ENCODE results near the gene ZBTB7C.

The ZBTB7C gene

DNA sequence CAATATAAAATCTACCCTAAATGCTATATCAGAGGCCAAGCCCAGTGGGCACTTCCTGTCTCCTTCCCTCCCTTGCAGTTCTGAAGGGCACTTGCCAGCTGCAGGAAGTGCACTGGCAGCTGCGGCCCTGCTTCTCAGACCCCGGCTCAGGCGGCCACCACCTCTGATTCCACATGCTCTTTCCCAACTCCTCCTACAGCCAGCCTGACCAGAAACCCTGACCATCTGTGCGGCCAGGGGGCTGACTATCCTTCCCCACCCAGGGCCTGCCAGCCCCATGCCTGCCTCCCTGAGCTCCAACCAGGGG is 88.6 kb downstream of the ZBTB7C start:
- no peak for DNase-seq

DNA sequence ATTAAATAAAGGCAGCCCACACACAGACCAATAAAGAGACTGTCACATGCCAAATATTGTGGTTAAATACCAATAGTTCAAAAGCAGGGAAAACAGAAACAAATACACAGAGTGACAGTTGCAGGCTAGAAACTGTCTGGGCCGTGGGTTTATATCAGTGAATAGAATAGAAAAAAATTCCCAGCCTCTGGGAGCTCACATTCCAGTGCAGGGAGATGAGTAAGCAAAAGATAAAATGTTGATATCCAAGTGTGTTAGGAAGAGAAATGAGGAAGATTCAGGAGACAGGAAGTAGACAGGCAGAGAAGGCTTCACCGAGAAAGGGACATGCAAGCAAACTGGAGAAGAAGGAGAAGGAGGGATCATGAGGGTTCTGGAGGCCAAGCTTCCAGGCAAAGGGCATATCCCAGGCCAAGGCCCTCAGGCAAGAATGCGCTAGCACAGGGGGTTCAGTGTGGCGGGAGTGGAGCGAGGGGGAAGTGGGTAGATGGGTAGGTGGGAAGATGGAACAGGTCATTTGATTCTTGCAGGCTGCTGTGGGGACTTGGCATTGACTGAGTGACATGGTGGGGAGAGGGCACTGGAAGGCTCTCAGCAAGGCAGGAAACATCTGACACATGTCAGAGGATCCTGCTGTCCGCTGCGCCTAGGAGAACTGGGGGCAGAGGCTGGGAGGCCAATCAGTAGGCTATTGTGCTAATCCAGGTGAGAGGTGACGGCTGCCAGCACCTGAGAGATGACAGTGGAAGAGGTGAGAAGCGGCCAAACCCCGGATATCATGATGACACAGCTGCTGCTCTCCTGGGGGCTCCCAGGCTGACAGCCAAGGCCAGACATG is 89.2 kb downstream of the ZBTB7C start:
- peak; percentile 58 for DNase-seq

DNA sequence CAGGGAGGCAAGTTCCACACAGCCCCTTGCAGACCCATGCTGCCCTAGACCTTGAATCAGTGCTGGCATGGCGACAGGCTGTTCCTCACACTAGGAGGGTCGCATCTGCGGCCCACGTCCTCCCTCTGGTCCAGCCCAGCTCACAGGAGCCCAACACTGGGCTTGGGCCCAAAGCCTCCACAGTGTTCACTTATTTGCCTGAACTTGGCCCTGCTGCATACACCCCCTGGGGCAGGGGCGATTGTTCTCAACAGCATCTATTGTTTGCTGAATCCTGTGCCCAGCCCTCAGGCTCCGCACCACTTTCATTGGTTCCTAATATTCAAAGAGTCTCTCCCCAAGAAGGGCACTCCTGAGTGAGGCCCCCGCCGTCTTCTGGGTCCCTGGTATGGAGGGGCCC is 90.7 kb downstream of the ZBTB7C start:
- DNase-seq = no peak

DNA sequence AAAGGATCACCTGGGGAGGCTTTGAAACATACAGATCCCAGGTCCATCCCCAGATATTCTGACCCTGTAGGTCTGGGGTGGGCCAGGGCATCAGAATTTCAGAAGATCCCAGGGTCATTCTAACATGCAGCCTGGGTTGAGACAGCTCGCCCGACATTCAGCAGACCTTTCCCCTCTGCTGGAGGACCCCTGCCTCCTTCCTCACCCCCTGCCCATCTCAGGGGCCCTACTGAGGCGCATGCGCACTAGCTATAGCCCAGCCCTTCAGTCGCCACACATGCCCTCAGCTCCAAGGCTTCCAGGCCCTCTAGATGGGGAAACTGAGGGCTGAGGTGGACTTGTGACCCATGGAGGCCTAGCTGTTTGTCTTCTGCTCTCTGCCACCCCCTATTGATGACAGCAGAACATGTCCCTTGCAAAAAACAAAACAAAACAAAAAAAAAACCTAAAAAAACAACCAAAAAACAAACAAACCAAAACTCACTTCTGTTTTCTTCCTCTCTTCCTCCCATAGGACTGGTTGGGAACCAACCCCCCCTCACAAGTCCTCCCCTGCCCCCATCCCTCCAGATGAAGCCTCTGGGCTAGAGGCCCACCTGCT is 91.3 kb downstream of the ZBTB7C start:
- DNase-seq = no peak

DNA sequence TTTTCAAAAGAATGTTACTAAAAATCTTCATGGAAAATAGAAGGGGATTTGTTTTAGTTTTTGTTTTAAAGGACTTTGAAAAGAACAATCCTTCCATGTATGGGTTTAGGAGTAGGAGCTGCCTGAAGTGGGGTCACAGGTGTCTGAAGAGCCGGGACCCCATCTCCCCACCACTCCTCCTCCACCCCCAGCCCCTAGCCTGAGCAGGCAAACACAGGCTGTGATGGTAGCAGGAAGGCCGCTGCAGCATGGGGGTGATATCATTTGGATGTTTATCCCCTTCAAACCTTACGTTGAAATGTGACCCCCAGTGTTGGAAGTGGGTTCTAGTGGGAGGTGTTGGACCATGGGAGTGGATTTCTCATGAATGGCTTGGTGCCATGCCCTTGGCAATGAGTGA is 93.0 kb downstream of the ZBTB7C start:
- no peak for DNase-seq

DNA sequence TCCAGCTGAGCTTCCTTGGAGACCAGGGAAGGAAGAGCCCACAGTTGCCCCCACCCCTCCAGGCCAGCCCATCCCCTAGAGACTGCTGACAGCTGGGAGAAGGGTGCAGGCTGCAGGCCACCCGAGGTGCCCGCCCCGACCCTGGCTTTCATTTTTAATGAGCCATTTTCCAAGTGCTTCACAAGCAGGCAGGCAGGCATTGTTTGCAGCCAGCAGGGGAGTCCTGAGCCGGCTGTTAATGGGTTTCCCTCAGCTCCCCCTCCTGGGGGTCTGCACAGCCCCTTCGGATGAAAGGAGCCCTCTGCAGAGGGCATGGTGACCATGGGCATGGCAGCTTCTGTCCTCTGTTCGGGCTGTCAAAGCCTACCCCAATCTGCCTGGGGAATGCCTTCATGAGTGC is 94.5 kb downstream of the ZBTB7C start:
- no peak for DNase-seq

DNA sequence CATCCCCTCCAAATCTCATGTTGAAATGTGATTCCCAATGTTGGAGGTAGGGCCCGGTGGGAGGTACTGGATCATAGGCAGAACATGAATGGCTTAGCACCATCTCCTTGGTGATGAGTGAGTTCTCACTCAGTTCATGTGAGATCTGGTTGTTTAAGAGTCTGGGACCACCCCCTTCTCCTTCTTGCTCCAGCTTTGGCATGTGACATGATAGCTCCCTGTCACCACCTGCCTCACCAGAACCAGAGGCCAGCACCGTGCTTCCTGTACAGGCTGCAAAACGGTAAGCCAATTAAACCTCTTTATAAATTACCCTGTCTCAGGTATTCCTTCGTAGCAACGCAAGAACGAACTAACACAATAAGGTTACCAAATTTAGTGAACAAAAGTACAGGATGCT is 95.4 kb downstream of the ZBTB7C start:
- DNase-seq = no peak

DNA sequence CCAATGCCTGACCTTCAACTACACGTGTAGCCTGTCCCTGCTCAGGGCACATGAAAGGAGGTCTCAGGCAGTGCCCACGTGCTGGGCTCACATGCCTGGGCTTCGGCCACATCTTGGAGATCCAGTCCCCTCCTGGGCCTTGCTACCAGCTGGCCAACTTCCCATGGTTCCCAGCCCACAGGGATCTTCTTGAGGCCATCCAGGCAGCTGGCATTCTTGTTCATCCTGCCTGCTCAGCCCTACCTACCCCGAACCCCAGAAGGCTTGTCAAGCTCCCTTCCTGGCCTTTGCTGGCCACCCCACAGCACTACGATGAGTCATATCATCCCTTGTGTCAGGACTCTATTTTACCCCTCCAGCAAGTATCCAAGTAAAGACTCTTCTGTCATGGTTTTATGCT is 97.1 kb downstream of the ZBTB7C start:
- DNase-seq = no peak

DNA sequence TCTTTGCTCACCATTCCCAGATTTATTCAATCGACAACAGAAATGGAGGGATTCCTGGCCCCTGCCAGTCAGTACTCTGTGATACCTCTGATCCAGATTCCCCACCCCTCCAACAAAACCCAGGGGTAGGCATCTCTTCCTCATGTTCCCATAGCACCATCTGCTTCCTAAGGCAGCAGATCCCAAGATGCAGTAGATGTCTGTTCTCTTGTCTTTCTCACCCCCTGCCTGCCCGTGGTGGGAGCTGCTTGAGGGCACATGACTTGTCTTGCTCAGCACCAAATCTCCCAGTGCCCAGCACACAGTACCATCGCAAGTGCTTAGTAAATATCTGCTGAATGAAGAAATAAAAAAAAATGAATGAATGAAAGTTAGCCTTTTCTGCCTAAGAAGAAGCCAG is 98.2 kb downstream of the ZBTB7C start:
- DNase-seq = no peak

DNA sequence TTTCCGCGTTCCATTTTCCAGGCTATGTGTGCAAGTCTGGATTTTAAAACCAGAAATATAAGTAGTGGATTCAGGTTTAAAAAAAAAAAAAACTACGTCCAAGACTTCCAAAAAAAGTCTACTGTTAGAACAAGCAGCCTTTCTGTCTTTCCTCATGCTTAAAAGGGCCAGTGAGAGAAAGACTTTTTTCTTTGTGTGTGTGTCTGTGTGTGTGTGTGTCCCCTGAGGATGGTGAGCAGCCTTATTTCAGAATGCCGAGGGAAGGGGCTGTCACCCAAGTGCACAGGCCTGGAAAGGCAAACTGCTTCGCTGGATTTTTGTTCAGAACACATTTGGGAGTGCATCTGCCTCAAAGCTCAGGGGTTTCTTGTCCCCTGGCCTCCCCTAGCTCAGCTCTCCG is 98.8 kb downstream of the ZBTB7C start:
- DNase-seq = no peak

DNA sequence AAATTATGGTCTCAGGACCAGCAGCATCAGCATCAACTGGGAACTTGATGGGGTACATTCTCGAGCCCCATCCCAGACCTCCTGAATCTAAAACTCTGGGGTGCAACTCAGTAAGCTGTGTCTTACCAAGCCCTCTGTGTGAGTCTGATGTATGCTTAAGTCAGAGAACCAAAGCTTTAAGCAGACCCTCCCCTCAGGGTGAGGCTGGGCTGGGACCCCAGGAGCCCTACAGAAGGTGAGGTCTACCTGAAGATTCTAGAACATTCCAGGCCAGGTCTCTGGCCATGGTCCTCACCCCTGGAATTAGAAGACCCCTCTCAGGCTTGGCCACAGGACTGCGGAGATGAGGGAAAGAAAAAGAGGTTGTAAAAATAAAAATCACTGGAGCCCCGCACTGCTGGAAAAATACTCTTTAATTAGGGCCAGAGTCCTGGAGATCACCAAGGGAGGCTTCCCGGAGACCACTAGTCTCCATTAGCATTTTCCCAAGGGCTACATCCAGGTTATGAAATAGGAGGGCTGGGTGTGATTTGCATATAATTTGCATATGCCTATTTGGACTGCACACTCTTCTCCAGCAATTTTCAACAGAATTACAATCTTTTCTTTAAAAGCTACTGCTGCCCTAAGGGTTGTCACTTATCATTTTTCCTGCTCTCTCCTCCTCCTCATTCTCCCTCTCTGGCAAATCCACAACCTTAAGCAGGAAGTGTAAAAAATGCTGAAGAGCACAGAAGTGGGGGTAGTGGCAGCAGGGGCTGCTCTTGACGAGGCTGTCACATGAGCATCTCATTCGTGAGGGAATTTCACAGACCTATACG is 100.2 kb downstream of the ZBTB7C start:
- no peak for DNase-seq

DNA sequence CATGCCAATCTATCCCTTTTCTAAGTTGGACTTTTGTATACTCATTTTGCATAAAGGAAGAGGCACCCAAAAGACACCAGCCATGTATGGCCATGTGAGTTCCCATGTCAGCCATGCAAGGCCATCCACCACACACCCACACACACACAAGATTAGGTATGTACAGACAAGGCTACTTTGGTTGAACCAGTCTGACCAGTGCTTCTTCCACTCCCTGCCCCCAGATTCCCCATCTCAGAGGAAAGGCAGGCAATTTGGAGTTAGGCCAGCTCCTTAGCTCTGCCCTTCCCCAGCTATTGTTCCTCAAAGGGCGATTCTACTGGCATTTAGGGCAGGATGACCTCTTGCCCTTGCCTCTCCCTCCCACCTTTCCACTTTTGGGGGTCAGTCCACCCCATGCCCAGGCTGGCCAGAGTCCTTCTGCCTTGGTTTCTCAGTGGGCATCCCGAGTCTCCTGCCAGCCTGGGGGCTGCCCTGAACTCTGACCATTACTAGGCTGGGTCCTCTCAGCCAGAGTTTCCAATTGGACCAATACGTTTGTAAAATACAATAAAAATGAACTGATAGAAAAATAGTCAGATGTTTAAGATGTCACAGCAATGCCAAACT is 101.1 kb downstream of the ZBTB7C start:
- DNase-seq = no peak

DNA sequence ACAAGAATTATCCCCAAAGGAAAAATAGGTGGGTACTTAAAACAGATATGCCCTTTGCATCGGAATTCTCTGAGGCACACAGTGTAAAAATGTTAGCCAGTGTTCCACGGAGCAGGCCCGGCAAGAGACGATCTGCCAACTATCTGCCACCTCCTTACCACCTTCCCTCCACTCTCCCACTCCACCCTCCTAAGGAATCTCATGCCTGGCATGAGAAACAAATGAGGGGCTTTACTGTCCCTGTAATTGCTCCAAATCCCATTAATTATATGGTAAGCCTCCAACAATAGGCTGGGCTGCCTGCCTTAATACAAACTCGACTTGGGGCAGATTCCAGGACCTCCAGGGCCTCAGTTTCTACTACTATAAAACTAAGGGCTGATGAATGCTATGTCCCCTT is 102.3 kb downstream of the ZBTB7C start:
- no peak for DNase-seq

DNA sequence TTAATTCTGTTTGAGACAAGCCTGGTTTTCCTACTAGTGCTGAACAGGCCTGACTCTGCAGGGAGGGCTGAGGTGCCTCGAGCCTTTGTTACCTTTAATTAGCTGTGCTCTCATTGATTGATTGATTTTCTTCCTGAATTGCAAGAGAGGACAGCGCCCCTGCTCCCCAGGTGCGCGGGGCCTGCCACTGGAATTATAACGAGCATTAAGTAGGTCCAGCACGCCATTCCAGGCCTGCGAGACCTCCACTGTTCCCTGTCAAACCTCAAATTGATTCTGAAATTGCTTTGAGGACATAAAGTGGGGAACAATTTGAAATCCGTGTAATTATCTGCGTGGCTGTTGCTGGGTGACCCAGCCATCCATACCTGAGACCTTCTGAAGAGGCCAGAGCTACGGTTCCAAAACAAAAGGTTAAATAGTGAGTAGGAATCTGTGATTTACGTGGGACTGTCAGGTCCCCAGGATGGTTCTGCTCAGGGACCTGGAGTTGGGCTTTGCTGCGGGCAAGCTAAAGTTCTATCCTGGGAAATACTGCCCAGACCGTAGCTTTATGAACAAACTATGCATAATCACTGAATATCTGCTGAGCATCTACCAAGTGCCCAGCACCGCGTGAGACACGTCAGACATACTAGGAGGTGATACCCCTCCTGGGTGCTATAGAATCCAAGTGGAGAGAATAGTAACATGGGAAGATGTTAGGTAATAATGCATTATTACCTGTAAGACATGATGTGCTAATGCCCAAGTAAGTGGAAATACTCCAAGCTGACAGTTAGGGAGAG is 104.1 kb downstream of the ZBTB7C start:
- no peak for DNase-seq

DNA sequence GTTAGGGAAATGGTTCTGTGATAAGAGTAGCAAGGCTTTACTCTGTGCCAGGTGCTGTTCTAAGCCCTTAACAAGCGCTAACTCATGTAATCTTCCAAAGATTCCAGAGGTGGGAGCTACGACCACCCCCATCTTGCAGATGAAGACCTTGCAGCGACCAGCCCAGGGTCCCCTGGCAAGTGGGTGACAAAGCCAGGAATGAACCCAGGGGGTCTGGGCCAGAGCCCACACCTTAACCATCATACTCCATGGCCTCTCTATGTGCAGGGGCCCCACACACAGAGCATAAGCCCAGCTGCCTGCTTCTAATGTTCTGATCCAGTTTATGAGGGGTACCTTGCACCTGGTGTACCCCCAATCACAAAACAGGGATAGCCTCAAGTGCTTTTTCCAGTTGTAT is 105.3 kb downstream of the ZBTB7C start:
- DNase-seq = no peak

DNA sequence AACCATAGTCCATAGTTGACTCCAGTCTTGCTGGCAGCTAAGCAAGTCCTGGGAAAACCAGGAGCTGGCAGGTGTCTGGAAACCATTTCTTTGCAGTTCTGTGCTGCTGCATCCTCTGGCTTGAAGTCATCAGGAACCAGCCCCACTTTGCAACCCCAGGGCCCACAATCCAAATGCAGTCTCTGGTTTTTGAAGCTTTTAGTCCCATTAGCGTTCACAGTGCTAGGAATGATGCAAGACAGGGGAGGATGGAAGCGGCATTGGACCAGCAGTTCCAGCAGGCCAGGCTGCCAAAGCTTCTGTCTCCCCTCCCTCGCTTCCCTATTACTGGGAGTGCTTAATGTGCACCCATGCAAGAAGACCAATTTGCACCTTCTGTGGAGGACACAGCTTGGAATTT is 106.4 kb downstream of the ZBTB7C start:
- no peak for DNase-seq

DNA sequence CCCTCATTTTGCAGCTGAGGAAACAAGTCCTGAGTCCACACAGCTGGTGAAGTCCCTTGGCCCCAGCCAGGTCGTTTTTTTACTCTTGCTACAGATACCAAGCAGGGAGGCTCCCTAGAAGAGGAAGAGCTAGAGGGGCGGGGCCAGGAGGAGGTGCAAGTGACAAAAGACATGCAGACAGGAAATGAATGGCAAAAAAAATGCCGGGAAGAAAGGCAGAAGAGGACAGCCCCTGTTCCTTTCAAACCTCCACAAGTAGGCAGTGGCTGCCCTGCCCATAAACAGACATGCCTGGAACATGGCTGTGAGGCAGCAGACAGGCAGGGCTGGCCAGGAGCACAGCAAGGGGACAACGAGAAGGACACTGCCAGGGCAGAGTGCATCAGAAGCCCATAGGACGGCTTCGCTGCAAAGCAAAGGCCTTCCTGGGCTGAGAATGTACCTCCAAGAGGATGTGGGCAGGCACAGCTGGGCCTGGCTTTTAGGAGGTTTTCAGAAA is 108.7 kb downstream of the ZBTB7C start:
- no peak for DNase-seq

DNA sequence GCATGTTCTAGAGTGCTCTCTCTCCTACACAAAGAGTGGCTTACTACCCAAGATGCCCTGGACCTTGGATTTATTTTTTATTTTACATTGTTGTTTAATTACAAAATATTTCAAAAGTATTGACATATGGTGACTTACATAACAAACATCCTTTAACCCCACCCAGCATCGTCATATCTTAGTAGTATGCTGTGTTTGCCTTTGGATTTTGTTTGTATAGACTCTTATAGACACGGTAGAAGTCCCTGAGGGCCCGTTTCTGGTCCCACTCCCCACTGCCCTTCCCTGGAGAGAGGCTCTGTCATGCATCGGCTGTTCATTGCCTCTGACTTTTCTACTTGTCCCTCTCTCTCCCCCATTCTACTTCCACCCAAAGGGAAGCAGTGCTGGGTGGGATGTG is 112.0 kb downstream of the ZBTB7C start:
- DNase-seq = no peak

DNA sequence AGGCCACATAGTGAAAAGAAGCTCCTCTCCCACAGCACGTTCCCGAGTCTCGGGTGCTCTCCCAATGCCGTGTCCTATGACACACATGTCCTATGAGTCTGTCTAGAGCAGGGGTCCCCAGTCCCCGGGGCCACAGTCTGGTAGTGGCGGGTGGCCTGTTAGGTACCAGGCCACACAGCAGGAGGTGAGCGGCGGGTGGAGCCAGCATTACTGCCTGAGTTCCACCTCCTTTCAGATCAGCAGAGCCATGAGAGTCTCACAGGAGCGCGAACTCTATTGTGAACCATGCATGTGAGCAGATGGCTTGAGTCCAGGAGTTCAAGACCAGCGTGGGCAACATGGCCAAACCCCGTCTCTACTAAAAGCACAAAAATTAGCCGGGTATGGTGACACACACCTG is 112.6 kb downstream of the ZBTB7C start:
- no peak for DNase-seq

DNA sequence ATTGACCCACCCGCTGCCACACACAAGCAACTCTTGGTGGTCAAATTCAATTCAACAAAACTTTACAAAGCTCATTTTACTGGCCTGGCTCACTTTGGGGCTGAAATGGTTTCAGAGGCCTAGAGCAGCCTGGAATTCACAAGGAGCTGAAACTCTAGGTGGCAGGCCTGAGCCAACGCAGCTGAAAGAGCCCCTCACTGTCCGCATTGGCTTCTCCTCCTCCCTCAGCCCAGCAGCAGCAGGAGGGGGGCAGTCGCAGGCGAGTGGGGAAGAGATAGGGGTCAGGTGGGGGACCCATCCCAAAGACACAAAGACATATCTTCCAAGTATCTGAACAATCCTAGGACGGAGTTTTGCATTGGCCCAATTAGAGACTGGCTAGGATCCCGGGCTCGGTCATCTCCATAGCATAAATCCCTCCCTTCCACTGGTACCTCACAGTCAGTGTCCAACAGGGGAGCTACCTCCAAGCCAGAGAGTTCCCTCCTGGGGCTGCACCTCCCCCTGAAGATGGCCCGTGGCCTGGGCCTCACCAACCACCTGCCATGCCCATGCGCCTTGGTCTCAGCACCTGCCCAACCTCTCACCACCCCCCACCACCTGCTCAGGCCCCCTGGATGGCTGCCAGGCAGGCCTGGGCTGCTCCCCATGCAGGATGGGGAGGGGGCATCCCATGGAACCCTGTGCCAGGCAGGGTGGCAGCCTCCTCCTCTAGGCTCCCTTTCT is 113.4 kb downstream of the ZBTB7C start:
- DNase-seq = no peak

DNA sequence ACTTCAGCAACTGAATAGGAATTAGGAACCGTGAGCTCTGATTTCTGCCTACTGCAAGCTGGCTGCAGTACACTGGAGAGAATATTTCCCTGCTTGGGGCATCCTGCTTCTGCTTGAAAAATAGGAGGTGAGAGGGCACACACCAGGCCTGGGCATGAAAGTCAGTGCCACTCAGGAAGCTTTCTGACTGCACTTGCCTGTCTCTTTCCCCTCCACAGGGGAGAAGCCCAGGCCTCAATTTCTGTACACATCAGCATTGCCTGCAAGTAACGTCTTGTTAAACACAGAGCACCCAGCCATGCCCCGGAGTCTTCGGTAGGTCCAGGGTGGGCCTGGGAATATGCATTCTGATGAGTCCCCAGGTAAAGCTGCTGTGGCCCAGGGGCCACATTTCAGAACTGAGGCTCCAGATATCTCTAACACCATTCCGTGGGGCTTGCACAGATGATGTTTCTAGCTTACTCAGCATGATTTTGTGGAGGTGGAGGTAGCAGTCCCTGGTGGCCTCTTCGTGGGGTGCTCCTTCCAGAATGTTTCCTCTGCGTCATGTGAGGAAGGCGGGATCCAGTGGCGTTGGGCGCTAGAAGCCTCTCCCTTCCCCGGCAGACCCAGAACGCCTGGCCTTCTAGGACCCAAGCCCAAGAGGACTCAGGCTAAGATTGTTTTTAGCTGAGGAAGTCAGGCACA is 114.1 kb downstream of the ZBTB7C start:
- DNase-seq = no peak
